ENCODE data around the gene SCOC.

- TF ChIP-seq ZFX (IDR thresholded peaks at IDR 0.05; ENCODE audit: borderline replicate concordance) (no peak), CTCF (IDR thresholded peaks at IDR 0.05) (no peak)
These were observed 22.1 kb upstream of the SCOC start for GRCh38 chr4:140351093-140352075.
